ENCODE data around the gene ARL5B.

Gene ARL5B

DNA sequence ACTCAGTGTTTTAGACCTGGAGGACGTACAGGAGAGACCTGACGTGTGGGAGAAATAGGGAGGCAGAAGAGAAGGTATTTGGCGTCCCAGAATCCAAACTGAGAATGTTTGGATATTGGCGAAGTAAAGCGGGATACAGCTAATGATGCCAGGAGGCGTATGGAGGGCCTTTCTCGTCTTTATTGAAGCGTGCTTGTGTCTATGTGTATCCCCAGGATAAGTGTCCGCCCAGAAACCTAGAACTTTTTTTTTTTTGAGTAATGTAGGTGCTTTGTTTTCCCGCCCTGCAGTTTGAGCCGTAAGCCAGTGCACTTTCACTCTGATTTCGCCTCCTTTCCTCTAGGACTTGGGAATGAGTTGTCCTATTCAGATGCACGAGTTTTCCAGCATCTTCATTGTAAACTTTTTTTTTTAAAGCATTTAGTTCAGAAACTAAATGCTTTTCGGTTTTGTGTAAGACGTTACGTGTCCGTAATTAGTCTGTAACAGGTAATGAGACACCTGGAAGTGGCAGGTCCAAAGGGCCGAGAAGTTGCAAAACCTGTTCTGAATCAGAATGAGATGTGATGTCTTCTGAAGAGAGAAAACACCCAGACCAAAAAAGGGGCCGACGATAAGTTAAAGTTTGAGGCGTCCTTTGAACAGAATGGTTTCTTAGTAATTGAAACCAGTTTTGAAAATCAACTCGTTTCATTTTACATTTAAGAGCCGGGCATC, 746 bp downstream of the ARL5B start:
- DNase-seq: peak; percentile 42

DNA sequence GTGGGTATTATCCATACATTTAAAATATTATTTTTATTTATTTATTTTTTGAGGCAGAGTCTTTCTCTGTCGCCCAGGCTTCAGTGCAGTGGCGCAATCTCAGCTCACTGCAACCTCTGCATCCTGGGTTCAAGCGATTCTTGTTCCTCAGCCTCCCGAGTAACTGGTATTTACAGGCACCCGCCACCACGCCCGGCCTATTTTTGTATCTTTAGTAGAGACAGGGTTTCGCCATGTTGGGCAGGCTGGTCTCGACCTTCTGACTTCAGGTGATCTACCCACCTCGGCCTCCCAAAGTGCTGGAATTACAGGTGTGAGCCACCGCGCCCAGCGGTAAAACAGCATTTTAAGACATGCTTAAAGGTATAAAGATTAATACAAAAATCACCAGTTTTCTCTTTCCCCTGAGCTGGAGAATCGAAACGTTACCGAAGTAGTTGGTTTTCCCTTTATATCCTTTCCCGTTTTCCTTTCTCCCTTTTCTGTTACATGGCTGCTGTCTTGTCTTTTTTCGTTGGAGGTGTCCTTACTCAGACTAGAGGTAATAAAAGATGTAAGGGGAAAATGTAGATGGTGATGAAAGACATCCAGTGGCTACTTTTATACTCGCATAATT, 1.7 kb downstream of the ARL5B start:
- DNase-seq: no peak

GRCh38 chr10:18664841-18665478, 5.7 kb downstream of the ARL5B start:
- DNase-seq: no peak

GRCh38 chr10:18665815-18666558, 6.8 kb downstream of the ARL5B start:
- DNase-seq: no peak

GRCh38 chr10:18666810-18667209, 7.6 kb downstream of the ARL5B start:
- DNase-seq: peak; percentile 82

GRCh38 chr10:18668026-18668425, 8.8 kb downstream of the ARL5B start:
- no peak for DNase-seq

- no peak for DNase-seq
Observed at GRCh38 chr10:18675086-18675801, 16.0 kb downstream of the ARL5B start.

GRCh38 chr10:18680754-18681153, 21.5 kb downstream of the ARL5B start:
- DNase-seq: no peak

- DNase-seq: peak; percentile 51
Observed at GRCh38 chr10:18681366-18681765, 22.1 kb downstream of the ARL5B start.

DNA sequence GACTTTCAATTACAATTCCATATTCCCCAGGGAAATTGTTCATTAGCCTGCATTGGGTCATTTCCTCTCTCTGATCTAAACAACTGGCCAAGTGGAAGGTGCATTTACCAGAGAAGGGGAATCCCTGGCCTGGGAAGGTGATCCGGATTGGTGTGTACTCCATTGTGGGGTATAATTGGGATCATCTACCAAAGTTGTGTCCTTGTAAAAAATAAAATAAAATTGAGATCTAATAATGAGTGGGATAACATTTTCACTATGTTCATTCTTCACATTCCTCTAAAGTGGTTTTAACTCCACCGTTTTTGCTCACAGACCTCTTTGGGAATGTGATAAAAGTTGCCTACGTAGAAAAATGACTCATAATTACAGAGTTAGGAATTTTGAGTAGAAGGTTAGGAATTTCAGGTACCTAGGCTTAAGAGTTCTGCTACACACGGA, 22.8 kb downstream of the ARL5B start:
- DNase-seq: peak; percentile 76

GRCh38 chr10:18683427-18683826, 24.2 kb downstream of the ARL5B start:
- peak; percentile 80 for DNase-seq

- DNase-seq: no peak
Observed at GRCh38 chr10:18684416-18684815, 25.2 kb downstream of the ARL5B start.

GRCh38 chr10:18684953-18685352, 25.7 kb downstream of the ARL5B start:
- DNase-seq: no peak

- no peak for DNase-seq
Observed at GRCh38 chr10:18685555-18685954, 26.3 kb downstream of the ARL5B start.

DNA sequence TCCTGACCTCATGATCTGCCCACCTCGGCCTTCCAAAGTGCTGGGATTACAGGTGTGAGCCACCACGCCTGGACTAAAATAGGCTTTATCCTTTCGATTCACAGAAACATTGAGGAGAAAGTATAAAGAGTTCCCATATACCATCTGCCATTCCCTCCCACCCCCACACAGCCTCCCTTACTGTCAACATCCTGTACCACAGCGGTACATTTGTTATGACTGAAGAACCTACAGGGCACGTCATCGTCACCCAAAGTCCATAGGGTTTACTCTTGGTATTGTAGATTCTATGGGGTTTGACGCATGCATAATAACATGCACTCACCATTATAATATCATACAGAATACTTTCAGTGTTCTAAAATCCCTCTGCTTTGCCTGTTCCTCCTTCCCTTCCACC, 28.0 kb downstream of the ARL5B start:
- no peak for DNase-seq

- no peak for DNase-seq
Observed at GRCh38 chr10:18687706-18688105, 28.5 kb downstream of the ARL5B start.

- no peak for DNase-seq
Observed at GRCh38 chr10:18689498-18689897, 30.3 kb downstream of the ARL5B start.

DNA sequence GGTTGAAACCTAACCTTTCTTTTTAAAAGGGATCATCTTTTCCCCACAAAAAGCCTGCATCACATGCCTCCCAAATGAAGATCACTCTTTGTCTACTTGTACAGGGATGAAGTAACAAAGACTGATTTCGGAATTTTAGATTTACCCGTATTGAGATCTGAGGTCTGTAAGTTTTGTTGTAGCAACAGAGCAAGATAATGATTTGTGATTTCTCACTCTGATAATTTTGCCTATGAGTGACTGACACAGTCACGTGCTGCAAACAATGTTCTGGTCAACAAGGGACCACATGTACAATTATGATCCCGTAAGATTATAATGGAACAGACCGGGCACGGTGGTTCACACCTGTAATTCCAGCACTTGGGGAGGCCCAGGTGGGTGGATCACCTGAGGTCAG, 31.3 kb downstream of the ARL5B start:
- DNase-seq: no peak

GRCh38 chr10:18699849-18700840, 40.9 kb downstream of the ARL5B start:
- no peak for DNase-seq

DNA sequence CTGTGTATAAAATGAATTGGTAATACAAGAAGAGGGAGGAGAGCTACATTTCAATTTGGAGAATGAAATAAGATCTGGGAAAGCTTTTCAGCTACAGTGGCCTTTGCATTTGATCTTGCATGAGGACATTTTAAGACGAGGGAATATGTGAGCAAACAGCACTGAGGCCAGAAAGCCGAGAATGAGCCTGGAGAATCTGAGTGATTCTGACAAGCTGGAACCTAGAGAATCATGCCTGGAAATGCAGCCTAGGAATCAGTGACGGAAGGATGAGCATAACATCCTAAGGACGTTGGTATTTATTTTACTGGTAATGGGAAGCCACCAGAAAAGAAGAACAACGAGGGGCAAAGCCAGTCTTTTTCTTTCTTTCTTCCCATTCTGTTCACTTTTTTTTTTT, 44.3 kb downstream of the ARL5B start:
- DNase-seq: no peak

DNA sequence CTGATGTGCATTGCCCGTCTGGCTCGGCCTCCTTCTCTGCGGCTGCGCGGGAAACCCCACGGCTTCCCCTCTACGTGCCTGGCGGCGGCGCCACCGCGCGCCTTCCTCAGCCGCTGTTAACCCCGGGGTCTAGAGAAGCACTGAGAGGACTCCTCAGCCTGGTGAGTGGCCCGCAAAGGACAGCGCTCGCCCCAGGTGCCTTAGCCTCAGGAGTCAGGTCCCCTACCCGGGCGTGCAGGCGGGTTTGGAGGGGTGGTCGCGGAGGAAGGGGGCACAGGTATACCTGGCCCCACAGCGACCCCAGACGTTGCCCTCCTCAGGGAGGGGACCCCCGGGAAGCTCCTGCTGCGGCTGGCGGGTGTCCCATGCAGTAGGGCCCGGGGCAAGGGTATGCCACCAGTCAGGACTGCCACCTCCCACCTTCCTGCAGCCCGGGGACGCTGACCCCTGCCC, 51.0 kb downstream of the ARL5B start:
- DNase-seq: no peak
